ENCODE measurements around the gene ANKDD1B. TPM values are rescaled to one million over a fixed set of nuclear protein-coding genes. Genes with fewer than 3 reads are reported as not detected.

Gene ANKDD1B
- total RNA-seq, 4 donors from 2014 or later: 3.2 to 5.0 TPM; not detected in 2

DNA sequence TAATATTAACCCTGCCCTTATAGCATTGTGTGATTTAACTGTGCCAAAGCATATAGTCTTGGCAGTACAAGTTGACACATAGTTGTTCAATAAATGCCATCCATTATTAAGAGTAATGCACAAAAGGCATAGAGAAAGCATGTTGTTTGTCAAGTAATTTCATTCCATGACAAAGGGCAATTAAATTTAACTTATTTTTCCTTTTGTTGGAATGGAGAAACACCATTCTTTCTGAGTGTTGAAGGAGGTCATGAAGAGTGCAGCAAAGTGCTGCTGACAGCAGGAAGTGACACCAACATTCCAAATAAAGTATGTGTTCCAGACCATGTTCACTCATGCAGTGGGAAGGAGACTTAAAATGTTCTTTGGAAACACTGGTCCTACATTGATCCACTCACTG, 29.1 kb downstream of the ANKDD1B start:
- Histone ChIP-seq H3K27me3 (no peaks in the 10 kb centered on the region), H3K9me3 (no peaks in the 10 kb centered on the region), H3K27ac (no peak overlapping the region), H3K36me3 (no peaks in the 10 kb centered on the region), H3K4me3 (no peak overlapping the region), H3K4me1 (no peaks in the 10 kb centered on the region)
- TF ChIP-seq, protein P1, sequence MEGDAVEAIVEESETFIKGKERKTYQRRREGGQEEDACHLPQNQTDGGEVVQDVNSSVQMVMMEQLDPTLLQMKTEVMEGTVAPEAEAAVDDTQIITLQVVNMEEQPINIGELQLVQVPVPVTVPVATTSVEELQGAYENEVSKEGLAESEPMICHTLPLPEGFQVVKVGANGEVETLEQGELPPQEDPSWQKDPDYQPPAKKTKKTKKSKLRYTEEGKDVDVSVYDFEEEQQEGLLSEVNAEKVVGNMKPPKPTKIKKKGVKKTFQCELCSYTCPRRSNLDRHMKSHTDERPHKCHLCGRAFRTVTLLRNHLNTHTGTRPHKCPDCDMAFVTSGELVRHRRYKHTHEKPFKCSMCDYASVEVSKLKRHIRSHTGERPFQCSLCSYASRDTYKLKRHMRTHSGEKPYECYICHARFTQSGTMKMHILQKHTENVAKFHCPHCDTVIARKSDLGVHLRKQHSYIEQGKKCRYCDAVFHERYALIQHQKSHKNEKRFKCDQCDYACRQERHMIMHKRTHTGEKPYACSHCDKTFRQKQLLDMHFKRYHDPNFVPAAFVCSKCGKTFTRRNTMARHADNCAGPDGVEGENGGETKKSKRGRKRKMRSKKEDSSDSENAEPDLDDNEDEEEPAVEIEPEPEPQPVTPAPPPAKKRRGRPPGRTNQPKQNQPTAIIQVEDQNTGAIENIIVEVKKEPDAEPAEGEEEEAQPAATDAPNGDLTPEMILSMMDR (IDR thresholded peaks at IDR 0.05): no peak
- TF ChIP-seq POLR2A (IDR thresholded peaks at IDR 0.05): no peak
- DNase-seq: no peak

GRCh38 chr5:75640826-75641225, 29.6 kb downstream of the ANKDD1B start:
- Histone ChIP-seq H3K4me1 (no peaks in the 10 kb centered on the region), H3K4me3 (no peak overlapping the region), H3K9me3 (no peaks in the 10 kb centered on the region), H3K36me3 (no peaks in the 10 kb centered on the region), H3K27me3 (no peaks in the 10 kb centered on the region), H3K27ac (no peak overlapping the region)
- no peak for DNase-seq
- TF ChIP-seq, protein P1 (IDR thresholded peaks at IDR 0.05): no peak
- no peak for TF ChIP-seq POLR2A (IDR thresholded peaks at IDR 0.05)

DNA sequence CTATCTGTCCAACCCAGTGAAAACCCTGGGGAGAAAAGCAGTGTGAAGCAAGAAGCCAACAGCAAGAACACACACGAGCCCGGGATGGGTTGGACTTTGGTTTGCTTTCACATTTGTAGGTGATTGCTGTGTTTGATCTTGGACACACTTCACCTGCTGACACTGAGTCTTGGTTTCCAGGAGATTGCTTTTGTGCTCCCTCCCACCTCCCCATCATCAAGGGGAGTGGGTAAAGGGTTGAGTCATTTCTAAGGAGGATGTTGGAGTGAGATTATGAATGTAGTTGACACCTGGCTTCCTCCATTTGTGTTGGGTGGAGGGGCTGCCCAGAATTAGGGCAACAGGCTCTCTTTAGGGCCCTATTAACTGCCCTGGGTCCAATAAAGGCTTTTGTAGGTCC, 37.5 kb downstream of the ANKDD1B start:
- TF ChIP-seq, protein P1 (IDR thresholded peaks at IDR 0.05): no peak
- no peak for TF ChIP-seq POLR2A (IDR thresholded peaks at IDR 0.05)
- no peaks in the 10 kb centered on the region for H3K4me1 ChIP-seq
- H3K4me3 ChIP-seq: no peak overlapping the region
- H3K9me3 ChIP-seq: no peaks in the 10 kb centered on the region
- no peak for DNase-seq
- H3K27me3 ChIP-seq: no peaks in the 10 kb centered on the region
- no peak overlapping the region for H3K27ac ChIP-seq
- no peaks in the 10 kb centered on the region for H3K36me3 ChIP-seq

DNA sequence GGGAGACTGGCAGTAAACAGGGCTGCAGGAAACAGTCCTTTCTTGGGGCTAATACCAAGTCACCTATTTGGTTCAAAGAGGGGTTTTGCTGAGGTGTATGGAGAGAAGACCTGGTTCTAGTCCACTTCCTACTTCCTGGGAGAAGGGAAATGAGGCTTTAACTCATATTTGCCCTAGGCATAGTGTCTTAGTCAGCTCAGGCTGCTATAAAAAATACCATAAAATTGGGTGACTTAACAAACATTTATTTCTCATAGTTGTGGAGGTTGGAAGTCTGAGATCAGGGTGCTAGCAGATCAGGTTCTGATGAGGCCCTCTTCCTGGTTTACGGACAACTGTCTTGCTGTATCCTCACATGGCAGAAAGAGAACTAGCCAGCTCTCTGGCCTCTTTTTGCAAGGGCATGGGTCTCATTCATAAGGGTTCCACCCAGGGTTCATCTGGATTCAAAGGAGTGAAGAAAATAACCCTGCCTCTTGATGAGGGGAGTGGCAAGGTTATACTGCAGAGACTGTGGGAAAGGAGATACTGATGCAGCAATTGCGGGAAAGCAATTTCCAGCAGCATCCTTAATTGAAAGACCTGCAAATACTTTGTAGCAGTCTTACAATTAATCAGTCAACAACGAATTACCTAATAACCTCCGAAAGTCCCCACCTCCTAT, 40.5 kb downstream of the ANKDD1B start:
- Histone ChIP-seq H3K27me3 (no peaks in the 10 kb centered on the region), H3K36me3 (no peaks in the 10 kb centered on the region), H3K9me3 (no peaks in the 10 kb centered on the region), H3K27ac (no peak overlapping the region), H3K4me3 (no peak overlapping the region), H3K4me1 (no peaks in the 10 kb centered on the region)
- TF ChIP-seq, protein P1 (IDR thresholded peaks at IDR 0.05): no peak
- TF ChIP-seq POLR2A (IDR thresholded peaks at IDR 0.05): no peak
- DNase-seq: no peak

- Histone ChIP-seq H3K36me3 (no peaks in the 10 kb centered on the region), H3K9me3 (no peaks in the 10 kb centered on the region), H3K27ac (no peak overlapping the region), H3K4me1 (no peaks in the 10 kb centered on the region), H3K4me3 (no peak overlapping the region), H3K27me3 (no peaks in the 10 kb centered on the region)
- TF ChIP-seq, protein P1 (IDR thresholded peaks at IDR 0.05): no peak
- TF ChIP-seq POLR2A (IDR thresholded peaks at IDR 0.05): no peak
- no peak for DNase-seq
These were observed 42.3 kb downstream of the ANKDD1B start for GRCh38 chr5:75653521-75653920.
